ELF-1 (cell line): ENCODE results near the gene AK8.

Experiments used
- DNase-seq: peaks from one replicate; pipeline ENCODE4 v3.0.0-alpha.2; 2016; ENCODE audit warnings: low read depth, low spot score

The AK8 gene

DNA sequence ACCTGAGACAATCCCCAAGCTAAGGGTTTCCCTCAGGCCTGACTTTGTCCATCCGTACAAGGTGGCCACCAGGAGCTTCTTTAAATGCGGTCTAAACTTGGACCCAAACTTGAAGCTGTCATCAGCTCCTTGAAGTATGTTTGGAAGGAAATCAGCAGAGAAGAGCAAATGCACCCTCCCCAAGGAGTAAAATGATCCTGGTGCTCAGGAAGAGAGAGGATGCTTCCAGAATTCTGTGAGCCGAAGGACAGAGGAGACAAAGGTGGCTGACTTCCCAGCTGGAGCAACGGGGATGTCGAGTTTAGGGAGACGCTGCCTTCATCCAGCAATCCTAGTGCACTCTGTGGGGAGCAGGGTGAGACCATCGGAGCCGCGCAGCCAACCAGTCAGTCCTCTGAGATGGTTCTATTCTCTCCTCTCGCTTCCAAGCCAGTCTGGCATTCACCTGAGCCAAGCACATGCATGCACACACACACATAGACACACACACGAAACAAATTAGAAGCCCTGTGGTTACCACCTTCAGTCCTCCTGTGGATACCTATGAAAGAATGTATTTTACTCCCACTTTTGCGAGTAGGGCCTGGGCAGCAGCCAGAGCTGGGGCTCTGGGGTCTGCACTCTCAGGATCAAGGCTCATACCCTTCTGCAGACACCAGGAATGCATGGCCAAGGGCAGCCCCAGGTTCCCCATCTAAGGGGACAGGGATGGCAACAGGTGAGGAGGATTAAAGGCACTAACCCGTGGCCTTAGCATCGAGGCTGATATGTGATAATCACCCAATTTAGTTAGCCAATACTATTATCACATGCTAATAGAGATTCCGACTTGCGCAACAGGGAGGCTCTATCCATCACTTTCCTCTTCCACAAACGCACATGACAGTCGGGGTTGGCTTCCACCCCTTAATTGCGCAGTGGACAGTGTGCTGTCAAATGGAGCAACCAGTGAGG lies 132.1 kb downstream of the AK8 start:
- DNase-seq = no peak

DNA sequence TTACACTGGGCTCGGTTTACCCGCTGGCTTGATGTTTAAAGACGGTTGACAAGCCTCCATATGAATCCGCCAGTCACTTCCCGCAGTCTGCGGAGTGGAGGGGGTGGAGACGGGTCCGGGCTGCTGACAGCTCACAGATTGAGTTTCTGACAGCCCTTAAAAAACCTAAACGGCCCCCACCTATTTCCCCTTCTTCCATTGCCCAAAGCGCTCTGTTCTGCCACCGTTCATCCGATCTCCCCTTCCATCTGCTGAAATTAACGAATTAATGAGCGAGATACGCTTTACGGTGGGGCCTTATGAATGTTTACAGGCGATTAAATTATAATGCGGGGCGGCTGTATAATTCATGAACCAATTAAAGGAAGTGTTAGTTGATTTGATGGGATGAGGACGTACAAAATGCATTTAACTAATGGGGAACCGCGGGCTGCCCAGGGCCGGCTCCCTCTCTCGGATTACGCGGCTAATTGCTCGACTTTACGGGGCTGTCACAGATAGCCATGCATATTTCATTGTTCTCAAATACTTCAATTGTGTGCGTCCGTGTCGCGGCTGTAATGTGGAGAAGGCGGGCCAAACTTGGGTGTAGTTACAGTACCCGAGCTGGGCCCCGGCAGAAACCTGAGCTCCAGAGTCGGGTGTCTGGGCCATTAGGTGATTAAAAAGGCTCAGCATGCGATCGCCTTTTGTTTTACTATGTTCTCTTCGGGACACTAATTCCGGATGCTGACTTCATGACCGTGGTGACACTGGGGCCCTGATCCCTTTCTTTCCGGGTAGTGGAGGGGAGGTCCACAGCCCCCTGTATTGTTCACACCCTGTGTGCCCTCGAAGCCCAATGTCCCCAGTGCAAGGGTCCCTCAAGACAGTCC lies 133.0 kb downstream of the AK8 start:
- peak; percentile 43 for DNase-seq

DNA sequence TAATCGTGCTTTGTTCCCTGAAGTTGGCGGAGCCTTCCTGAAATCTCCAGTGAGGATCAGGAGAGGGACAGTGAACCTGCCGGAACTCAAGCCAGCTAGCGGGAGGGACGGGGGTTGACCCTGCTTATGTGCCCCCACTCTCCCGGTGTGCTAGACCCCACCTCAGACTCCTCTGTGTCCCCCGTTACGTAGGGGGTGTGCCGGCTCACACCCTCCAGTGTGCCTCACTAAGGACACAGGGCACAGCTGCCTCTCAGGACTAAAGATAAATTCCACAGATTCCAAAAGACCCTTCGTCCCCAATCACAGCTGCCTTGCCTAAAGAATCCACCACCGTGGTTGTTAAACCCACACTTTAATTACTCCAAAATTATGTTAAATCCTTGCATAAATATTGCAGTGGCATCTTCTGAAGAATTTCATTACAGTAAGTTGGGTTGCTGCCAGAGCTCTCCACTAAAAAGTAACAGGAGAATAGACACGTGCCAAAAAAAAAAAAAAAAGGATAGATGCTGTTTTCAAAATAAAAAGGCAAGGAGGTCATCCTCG lies 134.1 kb downstream of the AK8 start:
- DNase-seq = no peak

DNA sequence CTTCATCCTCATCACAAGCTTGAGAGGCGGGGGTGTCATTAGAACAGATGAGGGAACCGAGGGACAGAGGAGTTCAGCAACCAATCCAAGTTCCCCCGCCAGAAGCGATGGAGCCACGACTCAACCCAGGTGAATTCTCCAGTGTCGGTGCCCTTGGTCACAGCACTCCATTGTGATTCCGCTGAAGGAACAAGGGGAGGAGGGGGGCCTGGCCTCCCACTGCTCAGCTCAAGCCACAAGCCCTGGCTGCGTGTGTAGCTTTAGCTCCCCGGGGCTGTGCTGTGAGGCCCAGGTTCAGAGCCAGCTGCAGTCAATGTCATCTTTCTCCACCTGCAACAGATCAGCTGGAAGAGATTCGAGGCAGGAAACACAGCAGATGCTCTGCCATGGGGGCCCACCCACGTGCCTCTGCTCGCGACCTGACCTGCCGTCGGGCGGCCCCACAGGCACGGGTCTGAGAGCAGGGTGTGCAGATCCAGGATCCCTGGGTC lies 135.2 kb downstream of the AK8 start:
- DNase-seq = no peak

DNA sequence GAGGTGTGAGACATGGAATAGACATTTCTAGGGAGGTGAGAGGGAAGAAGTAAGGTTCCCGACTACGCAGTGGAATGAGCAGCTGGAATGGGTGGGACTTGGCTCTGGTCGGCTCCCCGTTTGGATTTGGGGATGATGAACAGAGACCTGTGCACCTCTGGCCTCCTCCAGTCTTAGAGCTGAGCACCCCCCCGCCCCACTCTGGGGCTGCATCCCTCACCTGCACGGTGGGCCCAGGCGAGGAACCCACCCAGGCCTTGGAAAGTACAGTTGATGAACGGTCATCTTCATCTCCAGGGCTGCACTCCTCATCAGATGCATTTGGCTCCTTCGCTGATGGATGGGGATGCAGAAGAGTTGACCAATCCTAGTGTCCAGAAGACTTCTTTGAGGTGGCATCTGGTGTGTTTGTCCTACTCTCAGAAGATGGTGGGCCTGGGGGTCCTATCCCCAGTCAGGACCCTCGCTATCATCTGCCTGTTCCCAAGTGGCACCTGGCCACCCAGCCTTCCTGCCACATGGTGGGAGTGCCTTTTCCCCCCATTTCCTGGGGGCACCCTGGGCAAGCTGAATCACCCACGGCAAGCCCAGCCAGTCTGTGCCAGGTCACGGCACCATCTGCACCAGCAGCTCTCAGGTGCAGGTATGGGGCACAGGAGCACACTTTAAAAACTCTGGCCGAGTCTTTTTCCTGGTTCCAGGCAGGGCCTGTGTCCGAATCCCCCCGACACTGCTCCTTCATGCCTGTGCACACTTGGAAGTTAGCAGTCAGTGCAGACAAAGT lies 137.4 kb downstream of the AK8 start:
- no peak for DNase-seq

DNA sequence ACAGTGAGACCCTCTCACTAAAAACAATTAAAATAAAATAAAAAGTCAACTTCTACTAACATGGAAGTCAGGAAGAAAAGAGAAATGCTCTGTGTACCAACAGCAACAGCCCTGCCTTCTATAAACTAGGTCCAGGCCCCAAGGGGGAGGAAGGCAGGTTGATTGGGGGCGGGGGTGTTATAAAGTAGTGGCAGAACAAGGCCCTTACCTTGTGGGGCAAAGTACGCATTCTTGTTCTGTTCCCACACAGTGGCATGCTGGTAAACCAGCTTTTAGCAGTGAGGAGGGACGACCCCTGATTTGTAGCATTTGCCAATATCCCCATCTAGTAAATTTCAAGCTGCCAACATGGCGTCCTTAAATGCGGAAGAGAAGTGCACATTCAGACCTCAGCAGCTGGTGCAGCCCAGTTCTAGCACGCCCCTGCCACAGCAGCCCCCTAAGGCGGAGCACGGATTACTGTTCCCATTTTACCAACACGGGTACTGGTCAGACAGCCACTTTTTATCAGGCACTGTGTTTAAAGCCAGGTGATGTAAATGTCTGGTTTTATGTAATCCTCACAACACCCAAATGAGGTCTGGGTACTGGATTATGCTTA lies 138.3 kb downstream of the AK8 start:
- no peak for DNase-seq

DNA sequence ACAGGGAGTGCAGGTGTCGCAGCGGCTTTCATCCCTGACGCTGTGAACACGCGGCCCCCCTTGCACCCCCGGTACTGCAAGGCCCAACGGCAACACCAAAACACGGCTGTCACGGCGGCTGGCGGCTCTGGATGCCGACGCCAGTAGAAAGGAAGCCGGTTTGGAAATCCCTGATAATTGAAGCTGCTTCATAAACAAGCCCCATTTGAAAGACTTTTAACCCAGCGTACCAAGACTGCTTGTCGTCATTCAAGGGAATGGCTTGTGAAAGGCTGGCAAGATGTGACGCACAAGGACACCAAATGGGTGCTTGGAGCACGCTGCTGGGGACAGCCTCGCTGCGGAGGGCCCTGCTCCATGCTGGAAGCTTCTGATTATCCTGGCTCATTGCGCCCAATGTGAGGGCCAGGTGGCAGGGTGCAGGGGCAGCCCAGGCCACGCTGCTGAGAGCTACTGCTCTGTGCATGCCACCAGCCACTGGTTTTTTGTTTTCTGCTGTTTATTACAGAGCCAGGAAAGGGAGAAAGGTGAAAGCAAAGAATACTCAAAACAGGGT lies 144.7 kb downstream of the AK8 start:
- no peak for DNase-seq

DNA sequence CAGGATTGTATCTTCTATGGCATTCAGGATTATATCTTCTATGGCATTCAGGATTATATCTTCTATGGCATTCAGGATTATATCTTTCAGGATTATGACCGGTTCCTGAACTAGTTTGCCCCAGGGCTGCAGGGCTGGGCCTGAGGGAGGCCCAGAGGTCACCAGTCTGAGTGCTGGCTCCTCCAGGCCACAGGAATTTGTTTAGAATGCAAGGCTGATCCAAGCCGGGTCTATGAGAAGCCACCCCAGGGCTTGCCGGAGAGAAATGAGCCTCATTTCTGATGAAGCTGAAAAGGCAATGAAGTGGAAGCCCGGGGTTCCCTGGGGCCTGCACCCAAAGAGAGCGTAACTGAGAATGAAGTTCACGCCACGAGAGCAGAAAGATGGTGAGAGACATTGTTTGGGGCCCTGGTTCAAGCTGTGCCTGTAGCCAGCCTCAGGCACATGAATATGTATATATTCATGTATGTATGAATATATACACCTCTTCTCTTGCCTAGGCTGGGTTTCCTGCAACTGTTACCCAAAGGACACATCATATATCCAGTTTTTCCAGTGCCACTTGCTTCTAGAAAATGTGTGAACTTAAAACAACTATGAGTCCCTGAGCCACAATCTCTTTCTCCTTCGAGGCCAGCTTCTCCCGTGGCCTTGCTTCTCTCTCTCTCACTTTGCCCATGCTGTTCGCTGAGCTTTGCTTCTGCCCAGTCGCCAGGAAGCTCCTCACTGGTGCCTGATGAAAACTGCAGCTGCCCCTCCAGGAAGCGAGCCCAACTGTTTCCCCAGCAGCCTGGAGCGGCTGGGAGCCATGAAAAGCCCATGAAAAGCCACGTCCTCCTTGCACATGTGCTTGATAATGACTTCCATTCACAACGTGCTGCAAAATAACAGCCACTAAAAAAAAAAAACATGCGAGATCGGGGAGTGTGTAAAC lies 145.5 kb downstream of the AK8 start:
- no peak for DNase-seq

DNA sequence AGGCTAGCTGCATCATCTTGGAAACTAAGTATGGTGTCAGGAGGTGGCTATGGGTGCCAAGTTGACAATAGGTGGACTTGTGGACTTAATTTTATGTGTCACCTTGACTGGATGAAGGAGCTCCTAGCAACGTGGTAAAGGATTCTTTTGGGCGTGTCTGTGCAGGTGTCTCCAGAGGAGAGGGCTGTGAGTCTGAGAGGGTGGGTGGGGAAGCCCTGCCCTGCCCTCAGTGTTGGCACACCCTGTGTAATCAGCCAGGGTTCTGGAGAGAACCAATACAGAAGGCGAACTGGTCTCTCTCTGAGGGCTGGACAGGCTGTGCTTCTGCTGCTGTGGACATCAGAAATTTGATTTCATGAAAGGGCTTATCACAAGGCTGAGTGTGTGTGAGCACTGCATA lies 146.9 kb downstream of the AK8 start:
- no peak for DNase-seq

DNA sequence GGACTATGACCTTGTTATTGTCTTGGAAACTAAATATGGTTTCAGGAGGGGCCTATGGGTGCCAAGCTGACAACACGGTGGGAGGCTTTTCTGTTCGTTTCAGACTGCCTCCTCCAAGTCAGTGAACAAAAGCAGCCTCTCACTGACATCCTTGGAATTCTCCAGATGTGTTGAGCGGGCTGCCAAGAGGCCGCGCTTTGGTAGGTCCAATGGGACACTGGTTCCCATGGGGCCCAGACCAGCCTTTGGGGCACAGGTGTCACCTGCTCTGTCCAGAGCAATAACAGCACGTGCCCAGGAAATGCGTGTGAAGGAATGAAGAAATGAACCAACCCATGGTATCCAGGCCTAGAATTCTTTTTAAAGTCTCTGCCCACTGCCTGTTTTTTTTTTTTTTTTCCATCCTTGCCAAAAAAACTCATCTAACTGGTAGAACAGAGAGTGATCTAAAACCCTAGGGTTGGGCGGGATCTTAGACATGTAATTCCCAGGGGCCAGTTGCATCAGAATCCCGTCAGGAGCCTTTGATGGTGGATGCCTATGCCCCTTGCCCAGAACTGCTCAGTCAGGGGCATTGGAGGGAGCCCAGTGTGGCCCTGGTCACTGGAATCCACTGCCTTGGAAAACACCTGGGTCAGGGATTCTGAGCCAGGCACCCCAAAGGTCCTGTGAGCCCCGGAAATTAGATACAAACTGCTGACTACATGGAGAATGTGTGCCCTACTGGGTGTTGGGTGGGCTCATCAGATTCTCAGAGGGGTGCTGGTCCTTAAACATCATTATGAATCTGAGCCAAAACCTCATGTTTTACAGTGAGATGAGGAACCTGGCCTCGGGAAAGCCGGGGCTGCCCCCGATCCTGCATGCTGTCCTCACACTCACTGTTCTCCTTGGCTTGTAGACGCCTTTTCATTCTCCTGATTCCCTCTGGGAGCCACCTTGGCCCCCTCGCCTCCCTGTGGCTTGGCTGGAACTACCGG lies 147.7 kb downstream of the AK8 start:
- DNase-seq = no peak

DNA sequence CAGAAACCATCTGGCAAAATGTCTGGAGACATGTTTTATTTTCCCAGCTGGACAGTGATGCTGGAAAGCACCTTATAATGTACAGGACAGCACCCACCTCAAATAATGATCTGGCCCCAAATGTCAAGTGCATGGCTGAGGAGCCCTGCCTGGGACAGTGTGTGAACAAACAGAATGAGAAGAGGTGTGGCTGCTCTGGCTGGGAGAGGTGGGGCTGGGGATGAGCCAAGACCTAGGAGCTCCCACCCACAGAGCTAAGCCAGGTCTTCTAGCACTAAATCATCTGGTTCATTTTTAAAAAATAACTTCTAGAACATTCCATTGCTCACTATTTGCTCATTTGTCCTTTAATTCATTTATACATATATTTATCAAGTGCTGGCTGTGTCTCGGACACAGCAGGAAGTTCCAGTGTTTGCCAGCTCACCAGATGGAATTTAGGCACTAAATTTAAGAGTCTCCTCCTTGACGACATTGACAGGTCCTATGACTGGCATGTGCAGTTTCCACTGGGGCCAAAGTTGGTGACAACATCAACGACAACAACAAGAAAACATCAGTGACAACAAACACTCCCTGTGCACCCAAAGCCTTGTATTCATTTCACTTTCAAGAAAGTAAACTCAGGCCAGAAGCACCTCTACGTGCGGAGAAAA lies 148.7 kb downstream of the AK8 start:
- no peak for DNase-seq

DNA sequence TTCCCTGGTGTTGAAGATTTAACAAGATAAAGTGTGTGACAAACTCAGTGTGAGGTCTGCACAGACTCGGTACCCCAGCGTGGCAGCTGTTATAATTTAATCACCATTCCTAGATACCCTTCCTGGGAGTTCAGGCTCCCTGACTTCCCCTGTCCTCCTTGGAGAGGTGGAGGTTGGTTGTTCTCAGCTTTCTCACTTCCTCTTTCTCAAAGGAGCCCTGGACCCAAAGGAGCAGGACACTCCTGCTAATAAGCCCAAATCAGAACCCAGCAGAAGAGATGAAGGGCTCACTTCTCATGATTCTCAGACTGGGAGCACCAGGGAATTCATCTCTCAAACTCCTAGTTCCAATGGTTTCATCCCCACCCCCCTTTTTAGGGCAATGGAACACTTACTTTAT lies 149.6 kb downstream of the AK8 start:
- DNase-seq = no peak

DNA sequence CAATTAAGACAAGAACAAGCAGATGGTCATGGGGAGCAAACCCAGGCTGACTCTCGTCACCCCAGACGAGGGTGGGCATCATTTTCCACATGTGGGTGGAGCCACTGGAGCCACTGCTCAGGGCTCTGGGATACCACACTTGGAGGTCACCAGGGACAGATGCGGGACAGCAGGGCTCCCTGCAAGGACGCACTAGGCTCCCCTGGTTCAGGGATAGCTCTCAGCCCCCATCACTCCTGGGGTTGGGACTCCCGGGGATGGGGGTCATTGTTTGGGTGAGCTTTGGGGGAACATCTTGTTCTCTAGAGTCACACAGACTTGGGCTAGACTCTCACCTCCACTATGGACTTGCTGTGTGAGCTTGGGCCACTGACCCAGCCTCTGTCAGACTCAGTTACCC lies 150.0 kb downstream of the AK8 start:
- DNase-seq = no peak

DNA sequence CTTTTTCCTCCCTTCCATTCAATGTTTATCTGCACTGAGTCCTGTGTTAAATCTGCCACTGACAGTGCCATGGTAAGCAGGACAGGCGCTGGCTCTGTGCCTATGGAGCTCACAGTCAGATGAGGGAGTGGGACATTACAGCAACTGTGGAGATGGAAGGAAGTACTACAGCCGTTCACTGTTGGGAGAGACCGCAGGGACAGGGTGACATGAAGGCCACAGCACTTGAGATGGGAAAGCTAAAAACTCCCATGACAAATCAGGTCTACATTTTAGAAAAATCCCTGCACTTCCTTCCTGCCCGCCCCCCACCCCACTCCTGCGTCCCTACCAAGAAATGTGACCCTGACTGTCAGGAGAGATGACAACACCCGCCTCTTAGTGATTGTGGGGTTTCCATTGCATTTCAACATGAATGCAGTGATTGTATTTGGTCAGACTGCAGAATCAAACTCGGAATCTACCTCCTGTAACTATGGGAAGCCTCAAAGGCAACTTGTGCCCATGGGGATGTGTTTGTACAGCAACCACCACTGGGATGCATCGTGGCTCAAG lies 151.4 kb downstream of the AK8 start:
- DNase-seq = no peak

DNA sequence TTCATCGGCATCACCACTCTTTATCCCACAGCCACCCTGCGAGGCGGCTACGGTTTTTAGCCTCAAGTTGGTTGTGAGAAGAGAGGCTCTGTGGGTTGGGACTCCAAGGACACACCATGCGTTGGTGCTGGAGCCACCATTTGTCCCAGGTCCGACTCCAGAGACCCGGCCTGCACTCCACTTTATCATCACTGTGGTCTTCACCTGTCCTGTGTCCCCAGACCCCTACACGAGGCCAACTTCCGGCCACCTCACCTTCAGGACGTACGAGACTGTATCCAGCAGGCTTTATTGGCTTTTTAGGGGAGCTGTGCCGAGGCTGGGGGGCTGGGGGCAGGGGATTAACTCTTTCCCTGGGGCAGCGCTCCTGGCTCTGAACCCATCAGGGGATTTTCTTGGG lies 152.8 kb downstream of the AK8 start:
- DNase-seq = no peak

DNA sequence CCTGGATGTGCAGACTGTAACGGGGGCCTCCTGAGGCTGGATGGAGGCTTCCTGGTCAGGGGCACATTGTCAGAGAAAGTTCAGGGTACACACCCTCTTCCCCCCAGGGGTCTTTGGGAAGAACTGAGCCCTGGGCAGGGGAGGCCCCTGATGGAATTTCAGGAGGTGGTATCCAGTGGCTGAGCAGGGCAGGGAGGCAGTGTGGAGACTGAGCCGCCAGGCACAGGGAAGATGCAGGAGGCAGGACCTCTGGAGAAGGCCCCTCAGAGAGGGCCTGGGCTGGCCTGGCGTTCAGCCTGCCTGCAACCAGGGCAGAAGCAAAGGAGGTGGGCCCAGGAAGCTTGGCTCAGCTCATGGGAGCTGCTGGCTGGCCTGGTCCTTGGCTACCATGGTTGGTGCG lies 154.3 kb downstream of the AK8 start:
- DNase-seq = no peak

DNA sequence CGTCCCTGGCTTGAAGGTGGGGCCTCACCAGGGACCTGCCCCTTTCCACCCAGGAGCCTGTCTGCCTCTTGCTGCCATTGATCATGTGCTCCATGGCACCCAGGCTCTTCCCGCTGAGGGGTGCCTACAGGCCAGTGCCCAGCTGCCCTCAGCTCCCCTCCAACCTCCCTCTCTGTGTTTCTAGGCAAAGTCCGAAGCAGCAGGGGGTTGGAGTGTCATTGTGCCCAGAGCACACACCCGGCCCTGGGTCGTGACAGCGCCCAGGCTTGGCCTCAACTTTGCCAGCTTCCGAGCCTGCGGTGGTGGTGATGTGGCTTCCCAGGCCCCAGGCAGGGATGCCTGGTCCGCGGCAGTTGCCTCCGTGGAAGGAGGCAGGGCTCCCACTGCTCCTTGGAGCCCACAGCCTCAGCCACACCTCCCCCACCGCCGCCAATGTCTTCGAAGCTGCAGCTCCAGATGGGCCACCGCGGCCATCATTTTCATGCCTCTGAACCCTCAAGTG lies 155.5 kb downstream of the AK8 start:
- DNase-seq = no peak
